ENCODE results near the gene SLN.

- TF ChIP-seq ZNF70 (CRISPR knock-in tag; IDR thresholded peaks at IDR 0.05) (no peak), ZFP30 (CRISPR knock-in tag; IDR thresholded peaks at IDR 0.05) (no peak), PATZ1 (CRISPR knock-in tag; IDR thresholded peaks at IDR 0.05; ENCODE audit: borderline replicate concordance) (no peak), SNAI2 (CRISPR knock-in tag; IDR thresholded peaks at IDR 0.05) (no peak)
Measured at GRCh38 chr11:107697291-107697690, 14.6 kb downstream of the SLN start.
